ENCODE data around the gene FXYD2.

FXYD2 gene

GRCh38 chr11:117834838-117835443, 10.4 kb upstream of the FXYD2 start:
- Histone ChIP-seq H3K9me3 (ENCODE audit: control insufficient read depth, low read length) (no peaks in the 10 kb centered on the region), H3K27ac (ENCODE audit: low read depth, low read length, severe bottlenecking) (no peak overlapping the region), H3K36me3 (ENCODE audit: control insufficient read depth, insufficient read depth, low read length) (peaks cover 10% of the 10 kb centered on the region), H3K4me1 (ENCODE audit: control insufficient read depth, insufficient read depth, low read length, poor library complexity, severe bottlenecking) (peaks cover 11% of the 10 kb centered on the region), H3K4me3 (ENCODE audit: extremely low read depth, insufficient read depth, low read length, poor library complexity, severe bottlenecking) (no peak overlapping the region)
- 96% methylated on average over 16 to 17 of the region's 17 CpGs for WGBS, 2 experiments (ENCODE audit: insufficient coverage in 2 of 2)

GRCh38 chr11:117834068-117834810, 9.7 kb upstream of the FXYD2 start:
- H3K9me3 ChIP-seq (ENCODE audit: control insufficient read depth, low read length) = no peaks in the 10 kb centered on the region
- H3K36me3 ChIP-seq (ENCODE audit: control insufficient read depth, insufficient read depth, low read length) = peaks cover 4% of the 10 kb centered on the region
- H3K4me1 ChIP-seq (ENCODE audit: control insufficient read depth, insufficient read depth, low read length, poor library complexity, severe bottlenecking) = peaks cover 15% of the 10 kb centered on the region
- H3K4me3 ChIP-seq (ENCODE audit: extremely low read depth, insufficient read depth, low read length, poor library complexity, severe bottlenecking) = no peak overlapping the region
- 87 to 100% methylated on average over 3 of the region's 6 CpGs for WGBS, 2 experiments (ENCODE audit: insufficient coverage in 2 of 2)
- H3K27ac ChIP-seq (ENCODE audit: low read depth, low read length, severe bottlenecking) = no peak overlapping the region

- Histone ChIP-seq H3K4me3 (ENCODE audit: extremely low read depth, insufficient read depth, low read length, poor library complexity, severe bottlenecking) (no peak overlapping the region), H3K9me3 (ENCODE audit: control insufficient read depth, low read length) (no peaks in the 10 kb centered on the region), H3K27ac (ENCODE audit: low read depth, low read length, severe bottlenecking) (no peak overlapping the region), H3K36me3 (ENCODE audit: control insufficient read depth, insufficient read depth, low read length) (no peaks in the 10 kb centered on the region), H3K4me1 (ENCODE audit: control insufficient read depth, insufficient read depth, low read length, poor library complexity, severe bottlenecking) (peaks cover 23% of the 10 kb centered on the region)
- WGBS, 2 experiments (ENCODE audit: insufficient coverage in 2 of 2) = 84 to 96% methylated on average over 4 to 6 of the region's 7 CpGs
These were observed 8.9 kb upstream of the FXYD2 start for GRCh38 chr11:117833401-117833891.

- 94 to 97% methylated on average over 8 of the region's 8 CpGs for WGBS, 2 experiments (ENCODE audit: insufficient coverage in 2 of 2)
- H3K36me3 ChIP-seq (ENCODE audit: control insufficient read depth, insufficient read depth, low read length) = no peaks in the 10 kb centered on the region
- H3K4me3 ChIP-seq (ENCODE audit: extremely low read depth, insufficient read depth, low read length, poor library complexity, severe bottlenecking) = no peak overlapping the region
- no peaks in the 10 kb centered on the region for H3K9me3 ChIP-seq (ENCODE audit: control insufficient read depth, low read length)
- no peak overlapping the region for H3K27ac ChIP-seq (ENCODE audit: low read depth, low read length, severe bottlenecking)
- H3K4me1 ChIP-seq (ENCODE audit: control insufficient read depth, insufficient read depth, low read length, poor library complexity, severe bottlenecking) = peaks cover 29% of the 10 kb centered on the region
These were observed 8.0 kb upstream of the FXYD2 start for GRCh38 chr11:117832511-117832910.

GRCh38 chr11:117831661-117832415, 7.3 kb upstream of the FXYD2 start:
- Histone ChIP-seq H3K4me3 (ENCODE audit: extremely low read depth, insufficient read depth, low read length, poor library complexity, severe bottlenecking) (no peak overlapping the region), H3K27ac (ENCODE audit: low read depth, low read length, severe bottlenecking) (no peak overlapping the region), H3K9me3 (ENCODE audit: control insufficient read depth, low read length) (no peaks in the 10 kb centered on the region), H3K36me3 (ENCODE audit: control insufficient read depth, insufficient read depth, low read length) (no peaks in the 10 kb centered on the region), H3K4me1 (ENCODE audit: control insufficient read depth, insufficient read depth, low read length, poor library complexity, severe bottlenecking) (peaks cover 29% of the 10 kb centered on the region)
- WGBS, 2 experiments (ENCODE audit: insufficient coverage in 2 of 2) = 89 to 90% methylated on average over 3 to 5 of the region's 7 CpGs

GRCh38 chr11:117830674-117831351, 6.3 kb upstream of the FXYD2 start:
- H3K36me3 ChIP-seq (ENCODE audit: control insufficient read depth, insufficient read depth, low read length) = no peaks in the 10 kb centered on the region
- H3K4me1 ChIP-seq (ENCODE audit: control insufficient read depth, insufficient read depth, low read length, poor library complexity, severe bottlenecking) = peaks cover 29% of the 10 kb centered on the region
- H3K27ac ChIP-seq (ENCODE audit: low read depth, low read length, severe bottlenecking) = no peak overlapping the region
- H3K9me3 ChIP-seq (ENCODE audit: control insufficient read depth, low read length) = no peaks in the 10 kb centered on the region
- WGBS, 2 experiments (ENCODE audit: insufficient coverage in 2 of 2) = 87 to 90% methylated on average over 3 to 5 of the region's 6 CpGs
- H3K4me3 ChIP-seq (ENCODE audit: extremely low read depth, insufficient read depth, low read length, poor library complexity, severe bottlenecking) = no peak overlapping the region

GRCh38 chr11:117830072-117830471, 5.5 kb upstream of the FXYD2 start:
- Histone ChIP-seq H3K36me3 (ENCODE audit: control insufficient read depth, insufficient read depth, low read length) (no peaks in the 10 kb centered on the region), H3K27ac (ENCODE audit: low read depth, low read length, severe bottlenecking) (no peak overlapping the region), H3K4me3 (ENCODE audit: extremely low read depth, insufficient read depth, low read length, poor library complexity, severe bottlenecking) (no peak overlapping the region), H3K9me3 (ENCODE audit: control insufficient read depth, low read length) (no peaks in the 10 kb centered on the region), H3K4me1 (ENCODE audit: control insufficient read depth, insufficient read depth, low read length, poor library complexity, severe bottlenecking) (peaks cover 29% of the 10 kb centered on the region)
- 94 to 95% methylated on average over 14 of the region's 14 CpGs for WGBS, 2 experiments (ENCODE audit: insufficient coverage in 2 of 2)

GRCh38 chr11:117829369-117829725, 4.8 kb upstream of the FXYD2 start:
- WGBS, 2 experiments (ENCODE audit: insufficient coverage in 2 of 2) = 86 to 90% methylated on average over 4 to 5 of the region's 7 CpGs
- no peaks in the 10 kb centered on the region for H3K36me3 ChIP-seq (ENCODE audit: control insufficient read depth, insufficient read depth, low read length)
- H3K27ac ChIP-seq (ENCODE audit: low read depth, low read length, severe bottlenecking) = peak overlapping the region; percentile 50
- no peak overlapping the region for H3K4me3 ChIP-seq (ENCODE audit: extremely low read depth, insufficient read depth, low read length, poor library complexity, severe bottlenecking)
- H3K9me3 ChIP-seq (ENCODE audit: control insufficient read depth, low read length) = no peaks in the 10 kb centered on the region
- H3K4me1 ChIP-seq (ENCODE audit: control insufficient read depth, insufficient read depth, low read length, poor library complexity, severe bottlenecking) = peaks cover 36% of the 10 kb centered on the region

GRCh38 chr11:117828611-117829368, 4.2 kb upstream of the FXYD2 start:
- no peaks in the 10 kb centered on the region for H3K36me3 ChIP-seq (ENCODE audit: control insufficient read depth, insufficient read depth, low read length)
- 78 to 82% methylated on average over 12 to 14 of the region's 16 CpGs for WGBS, 2 experiments (ENCODE audit: insufficient coverage in 2 of 2)

More at GRCh38 chr11:117828611-117829368, 4.2 kb upstream of the FXYD2 start:
- Histone ChIP-seq H3K27ac (ENCODE audit: low read depth, low read length, severe bottlenecking) (peak overlapping the region; percentile 50), H3K4me1 (ENCODE audit: control insufficient read depth, insufficient read depth, low read length, poor library complexity, severe bottlenecking) (peaks cover 38% of the 10 kb centered on the region), H3K4me3 (ENCODE audit: extremely low read depth, insufficient read depth, low read length, poor library complexity, severe bottlenecking) (no peak overlapping the region), H3K9me3 (ENCODE audit: control insufficient read depth, low read length) (no peaks in the 10 kb centered on the region)

Measured in mesodermal cell (in vitro differentiated cells).